Smooth muscle cell (in vitro differentiated cells): ENCODE measurements around the gene THUMPD3. TPM values are rescaled to one million over a fixed set of nuclear protein-coding genes. Genes with fewer than 3 reads are reported as not detected.

Experiments used
- DNase-seq: peaks from one replicate; lab custom pipeline; 2025; ENCODE audit not compliant: unreplicated experiment; lab: John Stamatoyannopoulos, UW
- H2AFZ ChIP-seq: fragments of 200-600 bp; sonication (generic); 2 replicates; pipeline ENCODE4 v1.6.0; 2016; ENCODE audit warnings: antibody characterized with exemption, low read depth, mild to moderate bottlenecking
- H3F3A ChIP-seq: fragments of 200-600 bp; sonication (generic); 2 replicates; pipeline ENCODE4 v1.6.0; 2017; ENCODE audit warnings: antibody characterized with exemption, low read depth
- H3K27ac ChIP-seq: fragments of 200-600 bp; sonication (generic); 2 replicates; pipeline ENCODE4 v1.5.1; 2016; ENCODE audit warnings: low read depth, mild to moderate bottlenecking
- H3K27me3 ChIP-seq: fragments of 200-600 bp; sonication (generic); 2 replicates; pipeline ENCODE4 v1.6.1; 2016; ENCODE audit warnings: low read depth, mild to moderate bottlenecking
- H3K36me3 ChIP-seq: fragments of 200-600 bp; sonication (generic); 2 replicates; pipeline ENCODE4 v1.5.1; 2016; ENCODE audit warnings: low read depth
- H3K4me1 ChIP-seq: fragments of 200-600 bp; sonication (generic); 2 replicates; pipeline ENCODE4 v1.5.1; 2016; ENCODE audit warnings: low read depth
- H3K4me2 ChIP-seq: fragments of 200-600 bp; sonication (generic); 2 replicates; pipeline ENCODE4 v1.6.0; 2016; ENCODE audit warnings: mild to moderate bottlenecking
- H3K4me3 ChIP-seq: fragments of 200-600 bp; sonication (generic); 2 replicates; pipeline ENCODE4 v1.5.1; 2016; ENCODE audit warnings: mild to moderate bottlenecking
- H3K79me2 ChIP-seq: fragments of 200-600 bp; sonication (generic); 2 replicates; pipeline ENCODE4 v1.6.0; 2016; ENCODE audit warnings: low read depth, mild to moderate bottlenecking
- H3K9ac ChIP-seq: fragments of 200-600 bp; sonication (generic); 2 replicates; pipeline ENCODE4 v1.6.0; 2016; ENCODE audit warnings: low read depth
- H3K9me3 ChIP-seq: fragments of 200-600 bp; sonication (generic); replicated peaks from 2 replicates; pipeline ENCODE4 v1.5.1; 2016; ENCODE audit warnings: low read depth
- H4K20me1 ChIP-seq: fragments of 200-600 bp; sonication (generic); 2 replicates; pipeline ENCODE4 v1.6.0; 2016; ENCODE audit warnings: low read depth
- WGBS: methylation state at CpG from one replicate; pipeline ENCODE4 v1.1.7; 2016; ENCODE audit warnings: low lambda C conversion rate; 5-methylcytosine and 5-hydroxymethylcytosine counted together
- polyA plus RNA-seq: library from polyadenylated mRNA; unstranded; fragments of >200 nt; fragmentation: Nextera tagmentation; extraction: Ambion mirVana; gene quantifications from 2 replicates; pipeline ENCODE4 v1.2.1, GENCODE V29; 2016
- total RNA-seq: library from RNA; depleted of rRNA; stranded (reverse); fragments of >200 nt; gene quantifications from 2 replicates; pipeline ENCODE4 v1.2.3, GENCODE V29; 2014
- TF ChIP-seq, protein P1 (sequence below): fragments of 200-600 bp; sonication (generic); IDR thresholded peaks from 2 replicates; pipeline ENCODE4 v1.5.1; 2017; ENCODE audit warnings: borderline replicate concordance, mild to moderate bottlenecking, antibody characterized with exemption; ENCODE audit not compliant: insufficient read depth, poor library complexity, severe bottlenecking

The THUMPD3 gene
- total and polyA plus RNA-seq, 2 experiments from 2014 or later: 11.6 to 19.5 TPM

GRCh38 chr3:9397332-9397905 lies 34.6 kb downstream of the THUMPD3 start, which contains the start of gene SETD5:
Gene SETD5, plus strand, starts transcription at chr3:9397615. Its CDS starts 31,324 bp downstream, at chr3:9428939.
- peak within 1 kb of the TSS; percentile 94 for H3K4me3 ChIP-seq
- peaks cover 21% of the 10 kb centered on the region for H3F3A ChIP-seq
- DNase-seq: peak; percentile 97
- peak within 1 kb of the TSS; percentile 92 for H3K4me2 ChIP-seq
- no peaks in the 10 kb centered on the region for H3K9me3 ChIP-seq
- peaks cover 58% of the 10 kb centered on the region for H3K4me1 ChIP-seq
- no peaks in the 10 kb centered on the region for H3K36me3 ChIP-seq
- no peak within 1 kb of the TSS for H2AFZ ChIP-seq
- H3K27ac ChIP-seq: peak within 1 kb of the TSS; percentile 100
- peaks cover 84% of the 10 kb centered on the region for H3K79me2 ChIP-seq
- TF ChIP-seq, protein P1, sequence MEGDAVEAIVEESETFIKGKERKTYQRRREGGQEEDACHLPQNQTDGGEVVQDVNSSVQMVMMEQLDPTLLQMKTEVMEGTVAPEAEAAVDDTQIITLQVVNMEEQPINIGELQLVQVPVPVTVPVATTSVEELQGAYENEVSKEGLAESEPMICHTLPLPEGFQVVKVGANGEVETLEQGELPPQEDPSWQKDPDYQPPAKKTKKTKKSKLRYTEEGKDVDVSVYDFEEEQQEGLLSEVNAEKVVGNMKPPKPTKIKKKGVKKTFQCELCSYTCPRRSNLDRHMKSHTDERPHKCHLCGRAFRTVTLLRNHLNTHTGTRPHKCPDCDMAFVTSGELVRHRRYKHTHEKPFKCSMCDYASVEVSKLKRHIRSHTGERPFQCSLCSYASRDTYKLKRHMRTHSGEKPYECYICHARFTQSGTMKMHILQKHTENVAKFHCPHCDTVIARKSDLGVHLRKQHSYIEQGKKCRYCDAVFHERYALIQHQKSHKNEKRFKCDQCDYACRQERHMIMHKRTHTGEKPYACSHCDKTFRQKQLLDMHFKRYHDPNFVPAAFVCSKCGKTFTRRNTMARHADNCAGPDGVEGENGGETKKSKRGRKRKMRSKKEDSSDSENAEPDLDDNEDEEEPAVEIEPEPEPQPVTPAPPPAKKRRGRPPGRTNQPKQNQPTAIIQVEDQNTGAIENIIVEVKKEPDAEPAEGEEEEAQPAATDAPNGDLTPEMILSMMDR: no peak
- peaks cover 79% of the 10 kb centered on the region for H4K20me1 ChIP-seq
- H3K9ac ChIP-seq: peak within 1 kb of the TSS; percentile 100
- no peaks in the 10 kb centered on the region for H3K27me3 ChIP-seq
- under 1% methylated on average over 38 of the region's 63 CpGs for whole genome bisulfite sequencing

DNA sequence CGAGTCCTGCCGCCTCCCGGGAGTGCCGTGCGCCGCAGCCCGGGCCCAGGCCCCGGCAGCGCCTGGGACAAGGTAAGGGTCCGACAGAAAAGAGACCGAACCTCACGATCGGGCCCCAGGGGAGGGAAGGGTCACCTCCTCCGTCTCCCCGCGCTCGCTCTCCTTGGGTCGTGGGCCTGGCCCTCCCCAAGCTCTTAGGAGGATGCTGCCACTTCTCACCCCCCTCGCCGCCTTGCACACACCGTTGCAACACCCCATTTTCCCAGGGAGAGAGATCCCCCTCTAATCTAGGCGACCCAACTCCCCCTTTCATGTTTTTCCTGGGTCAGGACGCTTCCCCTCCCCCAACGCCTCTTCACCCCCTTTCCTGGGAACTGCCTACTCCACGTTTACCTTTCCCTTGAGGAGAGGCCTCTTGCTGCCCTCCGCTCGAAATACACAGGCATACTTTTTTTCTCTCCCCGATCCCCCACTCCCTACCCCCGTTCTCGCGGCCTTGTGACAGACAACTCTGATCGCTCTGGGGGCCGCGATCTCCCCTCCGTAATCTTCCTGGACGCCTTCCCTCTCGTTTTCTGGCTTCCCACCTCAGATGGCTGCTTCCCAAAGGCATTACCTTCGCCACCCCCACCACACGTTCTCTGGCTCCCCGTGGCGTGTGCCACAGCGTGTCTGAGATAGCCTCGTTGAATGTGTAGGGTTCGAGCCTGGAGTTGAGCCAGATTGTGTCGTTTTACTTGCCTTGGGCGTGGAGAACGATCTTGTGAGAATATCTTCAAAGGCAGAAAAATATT lies 35.2 kb downstream of the THUMPD3 start:
- H3K27ac ChIP-seq: peak overlapping the region; percentile 100
- 3% methylated on average over 46 of the region's 47 CpGs for WGBS
- H3K27me3 ChIP-seq: no peaks in the 10 kb centered on the region
- H3F3A ChIP-seq: peaks cover 24% of the 10 kb centered on the region
- no peak for DNase-seq
- H3K4me3 ChIP-seq: peak overlapping the region; percentile 94
- peaks cover 59% of the 10 kb centered on the region for H3K4me1 ChIP-seq
- H3K9me3 ChIP-seq: no peaks in the 10 kb centered on the region
- no peak overlapping the region for H2AFZ ChIP-seq
- peak overlapping the region; percentile 100 for H3K9ac ChIP-seq
- TF ChIP-seq, protein P1: no peak
- H3K79me2 ChIP-seq: peaks cover 84% of the 10 kb centered on the region
- no peaks in the 10 kb centered on the region for H3K36me3 ChIP-seq
- peak overlapping the region; percentile 92 for H3K4me2 ChIP-seq
- H4K20me1 ChIP-seq: peaks cover 79% of the 10 kb centered on the region

- peaks cover 25% of the 10 kb centered on the region for H3F3A ChIP-seq
- peak overlapping the region; percentile 92 for H3K4me2 ChIP-seq
- H3K9me3 ChIP-seq: no peaks in the 10 kb centered on the region
- peak overlapping the region; percentile 100 for H3K9ac ChIP-seq
- no peaks in the 10 kb centered on the region for H3K27me3 ChIP-seq
- 1% methylated on average over 7 of the region's 7 CpGs for WGBS
- H4K20me1 ChIP-seq: peaks cover 79% of the 10 kb centered on the region
- no peaks in the 10 kb centered on the region for H3K36me3 ChIP-seq
- H3K27ac ChIP-seq: peak overlapping the region; percentile 100
- no peak for DNase-seq
- peaks cover 84% of the 10 kb centered on the region for H3K79me2 ChIP-seq
- H2AFZ ChIP-seq: no peak overlapping the region
- H3K4me1 ChIP-seq: peaks cover 62% of the 10 kb centered on the region
- H3K4me3 ChIP-seq: peak overlapping the region; percentile 94
- TF ChIP-seq, protein P1: no peak
Observed at GRCh38 chr3:9398700-9399336, 36.0 kb downstream of the THUMPD3 start.
